Stimulated activated CD8-positive, alpha-beta memory T cell treated with anti-CD3 and anti-CD28 coated beads, Interleukin-2, amount 100 ng/mL, for 1 hour (primary cell): ENCODE measurements around the gene TECTA.
"Not testable (repeated sequence)": the region's sequence is repeated elsewhere in the genome, so short reads cannot be mapped to it uniquely, and the experiment has no call there.

ENCODE experiments used
- DNase-seq, 2 donors: peaks; one replicate each; pipeline ENCODE4 v3.0.0-alpha.2; 2020; ENCODE audit warnings: low read depth in 2 of 2

Gene TECTA

DNA sequence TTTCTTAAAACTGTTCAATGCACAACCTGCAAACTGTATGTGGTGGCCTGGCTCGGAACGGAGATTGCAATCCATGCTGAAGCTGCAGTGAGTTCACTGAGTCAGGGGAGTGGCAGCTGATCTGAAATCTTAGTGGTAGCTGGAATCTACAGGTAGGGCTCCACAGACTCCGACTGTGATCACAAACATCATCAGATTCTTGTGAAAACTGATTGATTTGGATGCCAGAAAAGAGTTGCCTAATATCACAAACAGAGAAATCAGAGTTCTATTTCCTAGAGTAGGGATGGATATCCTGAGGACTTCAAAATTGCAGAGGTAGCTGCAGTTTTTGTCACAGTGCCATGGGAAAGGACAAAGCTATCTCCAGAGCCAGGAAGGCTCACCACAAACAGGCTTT, 134.0 kb downstream of the TECTA start:
- no peak for DNase-seq

DNA sequence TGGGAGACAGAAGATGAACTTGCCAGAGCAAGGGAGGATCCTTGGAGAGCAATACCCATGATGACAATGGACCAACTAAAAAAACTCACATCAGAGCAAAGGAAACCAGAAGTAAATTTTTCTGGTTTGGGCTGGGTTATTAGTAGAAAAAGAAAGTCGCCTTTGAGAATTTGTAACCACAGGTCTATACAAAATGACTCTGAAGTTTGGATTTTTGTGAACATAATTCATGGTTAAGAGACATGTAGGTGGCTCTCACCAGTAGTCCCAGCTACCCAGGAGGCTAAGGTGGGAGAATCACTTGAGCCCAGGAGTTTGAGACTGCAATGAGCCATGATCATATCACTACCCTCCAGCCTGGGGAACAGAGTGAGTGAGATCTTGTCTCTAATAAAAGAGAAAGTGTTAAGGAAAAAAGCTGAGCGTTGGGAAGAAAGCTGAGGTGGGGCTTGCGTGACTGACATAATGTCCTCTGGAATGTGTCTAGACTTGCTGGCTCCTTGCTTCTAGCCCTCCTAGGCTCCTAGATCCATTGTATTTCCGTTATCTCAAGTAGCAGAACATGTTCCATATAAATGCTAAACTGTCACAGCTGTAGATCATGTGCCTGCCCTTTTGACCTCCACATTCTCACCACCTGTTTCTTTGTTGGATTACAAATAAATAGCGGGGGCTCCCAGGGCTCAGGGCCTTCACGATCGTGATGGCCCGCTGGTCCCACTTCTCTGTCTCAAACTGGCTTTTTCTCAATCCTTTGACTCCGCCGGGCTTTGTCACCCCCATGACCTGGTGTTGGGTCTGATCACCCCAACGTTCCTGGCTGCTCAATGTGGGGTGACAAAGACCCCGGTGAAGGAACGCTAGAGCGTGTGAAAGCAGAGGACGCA, 135.3 kb downstream of the TECTA start:
- DNase-seq, result no peak

DNA sequence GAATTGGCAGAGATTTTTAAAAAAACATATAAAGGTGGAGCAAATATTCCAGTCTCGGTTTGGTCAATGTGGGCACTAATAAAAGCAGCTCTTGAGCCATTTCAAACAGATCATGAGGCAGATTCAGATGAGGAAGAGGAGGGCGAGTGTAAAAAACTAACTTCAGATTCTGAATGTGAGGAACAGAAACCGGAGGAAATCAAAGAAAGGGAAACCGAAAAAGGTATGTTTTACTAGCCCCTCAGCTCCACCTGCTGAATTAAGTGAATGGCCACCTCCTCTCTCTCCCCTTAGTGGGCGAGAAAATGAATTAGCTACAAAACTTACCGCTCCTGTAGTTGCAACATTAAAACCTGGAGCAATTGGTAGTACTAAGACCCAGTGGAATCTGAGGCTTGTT, 136.2 kb downstream of the TECTA start:
- not testable (repeated sequence) for DNase-seq

DNA sequence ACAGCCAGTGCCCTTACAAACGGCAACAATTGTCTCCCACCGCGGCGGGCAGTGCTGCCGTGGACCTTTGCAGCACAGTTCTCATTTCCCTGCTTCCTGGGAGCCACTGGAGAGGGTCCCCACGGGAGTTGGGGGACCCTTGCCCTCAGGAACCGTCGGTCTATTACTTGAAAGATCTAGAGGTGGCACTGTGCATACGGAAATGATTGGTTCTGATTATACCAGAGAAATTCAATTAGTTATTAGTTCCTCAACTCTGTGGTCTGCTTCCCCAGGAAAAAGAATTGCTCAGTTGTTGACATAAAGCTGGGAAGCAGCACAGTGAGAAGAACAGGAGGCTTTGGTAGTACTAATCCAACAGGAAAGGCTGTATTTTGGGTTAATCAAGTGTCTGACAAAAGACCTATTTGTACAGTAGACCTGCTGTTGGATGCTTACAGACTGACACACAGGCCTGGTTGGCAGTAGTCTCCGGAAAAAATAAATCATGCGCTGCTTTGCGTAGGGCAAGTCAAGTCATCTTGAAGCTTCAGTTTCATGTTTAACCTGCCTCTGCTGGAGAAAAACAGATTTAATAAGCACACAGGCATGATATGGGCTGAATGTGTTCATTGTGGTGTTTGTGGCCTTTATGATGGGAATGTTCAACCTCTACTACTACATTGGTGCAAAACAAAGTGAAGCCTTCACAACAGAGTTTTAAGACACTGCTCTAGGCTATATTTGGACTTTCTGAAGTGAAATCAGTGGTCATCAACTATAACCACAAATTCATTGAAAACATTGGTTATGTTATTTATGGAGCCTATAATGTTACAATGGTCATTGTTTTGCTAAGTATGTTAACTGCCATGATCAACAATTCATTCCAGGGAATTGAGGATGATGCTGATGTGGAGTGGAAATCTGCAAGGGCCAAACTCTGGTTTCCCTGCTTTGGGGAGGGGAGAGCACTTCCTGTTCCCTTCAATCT, 136.9 kb downstream of the TECTA start:
- no peak for DNase-seq

DNA sequence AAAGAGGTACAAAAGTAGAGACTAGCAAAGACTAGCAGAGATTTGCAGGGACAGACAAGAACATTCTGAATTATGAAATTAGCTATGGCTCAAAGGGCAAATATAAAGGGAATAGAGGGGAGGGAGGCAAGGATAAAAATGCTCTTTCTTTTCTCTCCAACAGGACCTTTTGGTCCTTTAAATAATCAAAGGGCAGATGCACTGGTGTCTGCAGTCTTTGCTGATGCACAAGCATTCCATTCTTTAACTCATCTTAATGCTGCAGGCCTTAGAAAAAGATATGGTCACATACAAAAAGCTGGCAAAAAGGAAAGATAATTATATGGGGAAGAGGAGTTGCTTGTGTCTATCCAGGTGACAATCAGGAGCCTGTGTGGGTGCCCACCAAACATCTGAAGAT, 137.9 kb downstream of the TECTA start:
- no peak for DNase-seq

DNA sequence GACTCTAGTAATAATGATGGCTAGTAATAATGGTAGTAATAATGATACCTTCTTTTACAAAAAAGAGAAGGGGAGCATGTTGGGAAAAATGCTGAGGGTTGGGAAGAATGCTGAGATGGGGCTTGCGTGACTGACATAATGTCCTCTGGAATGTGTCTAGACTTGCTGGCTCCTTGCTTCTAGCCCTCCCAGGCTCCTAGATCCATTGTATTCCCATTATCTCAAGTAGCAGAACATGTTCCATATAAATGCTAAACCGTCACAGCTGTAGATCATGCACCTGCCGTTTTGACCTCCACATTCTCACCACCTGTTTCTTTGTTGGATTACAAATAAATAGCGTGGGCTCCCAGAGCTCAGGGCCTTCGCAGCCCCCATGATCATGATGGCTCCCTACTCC, 139.0 kb downstream of the TECTA start:
- DNase-seq, result not testable (repeated sequence)

DNA sequence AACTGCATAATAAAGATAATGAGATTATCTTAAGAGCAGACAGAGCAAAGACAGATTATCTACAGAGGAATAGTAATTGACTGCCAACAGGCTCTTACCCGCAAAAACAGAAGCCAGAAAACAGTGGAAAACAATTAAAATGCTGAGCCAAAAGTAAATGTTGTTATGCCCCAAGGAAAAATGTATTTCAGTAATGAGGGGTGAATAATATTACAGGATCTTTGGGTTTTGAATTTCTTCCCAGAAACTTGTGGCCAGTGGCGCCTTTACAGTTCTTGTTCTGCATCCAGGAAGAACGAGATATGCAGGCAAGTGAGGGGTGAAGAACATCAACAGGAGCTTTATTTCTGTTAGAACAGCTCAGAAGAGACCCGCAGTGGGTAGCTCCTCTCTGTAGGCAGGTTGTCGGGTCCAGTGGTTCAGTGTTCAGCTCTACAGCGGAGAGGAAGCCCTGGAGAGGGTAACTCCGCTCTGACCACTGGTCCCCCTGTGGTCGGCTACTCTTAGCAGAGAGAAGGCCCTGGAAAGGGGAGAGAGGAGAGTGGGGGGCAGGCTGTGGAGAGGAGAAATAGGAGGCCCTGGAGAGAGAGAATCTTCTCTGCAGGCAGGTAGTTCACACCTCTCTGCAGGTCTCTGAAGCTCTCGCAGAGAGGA, 139.7 kb downstream of the TECTA start:
- DNase-seq, result no peak
